Activated T-cell treated with anti-CD3 and anti-CD28 coated beads for 48 hours (primary cell): ENCODE data around the gene FBXL13.
"Not testable (repeated sequence)": the region's sequence is repeated elsewhere in the genome, so short reads cannot be mapped to it uniquely, and the experiment has no call there.

ENCODE experiments used
- DNase-seq: peaks from one replicate; pipeline ENCODE4 v3.0.0-alpha.2; 2020; ENCODE audit warnings: low read depth

Gene FBXL13

GRCh38 chr7:102817616-102818573, 256.7 kb downstream of the FBXL13 start:
- no peak for DNase-seq

DNA sequence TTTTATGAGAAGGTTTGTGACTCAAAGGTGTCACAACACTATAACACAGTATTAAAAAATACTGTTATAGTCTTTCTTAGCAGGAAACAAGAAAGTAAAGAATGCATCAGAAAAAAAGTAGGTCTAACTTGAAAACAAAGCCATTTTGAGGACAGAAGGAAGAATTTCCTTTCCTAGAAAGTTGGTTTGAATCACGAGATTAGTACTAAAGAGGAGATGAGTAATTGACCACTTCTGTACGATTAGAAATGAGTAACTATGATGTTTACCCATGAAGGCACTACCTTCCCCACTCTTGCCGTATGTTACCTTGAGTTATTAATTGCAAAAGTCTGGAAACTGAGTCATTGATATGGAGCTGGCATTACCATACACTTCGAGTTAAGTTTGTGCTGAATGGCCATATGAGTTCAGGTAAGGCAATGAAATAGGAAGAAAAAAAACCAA, 260.5 kb downstream of the FBXL13 start:
- DNase-seq = no peak

GRCh38 chr7:102813191-102814024, 261.2 kb downstream of the FBXL13 start:
- no peak for DNase-seq

DNA sequence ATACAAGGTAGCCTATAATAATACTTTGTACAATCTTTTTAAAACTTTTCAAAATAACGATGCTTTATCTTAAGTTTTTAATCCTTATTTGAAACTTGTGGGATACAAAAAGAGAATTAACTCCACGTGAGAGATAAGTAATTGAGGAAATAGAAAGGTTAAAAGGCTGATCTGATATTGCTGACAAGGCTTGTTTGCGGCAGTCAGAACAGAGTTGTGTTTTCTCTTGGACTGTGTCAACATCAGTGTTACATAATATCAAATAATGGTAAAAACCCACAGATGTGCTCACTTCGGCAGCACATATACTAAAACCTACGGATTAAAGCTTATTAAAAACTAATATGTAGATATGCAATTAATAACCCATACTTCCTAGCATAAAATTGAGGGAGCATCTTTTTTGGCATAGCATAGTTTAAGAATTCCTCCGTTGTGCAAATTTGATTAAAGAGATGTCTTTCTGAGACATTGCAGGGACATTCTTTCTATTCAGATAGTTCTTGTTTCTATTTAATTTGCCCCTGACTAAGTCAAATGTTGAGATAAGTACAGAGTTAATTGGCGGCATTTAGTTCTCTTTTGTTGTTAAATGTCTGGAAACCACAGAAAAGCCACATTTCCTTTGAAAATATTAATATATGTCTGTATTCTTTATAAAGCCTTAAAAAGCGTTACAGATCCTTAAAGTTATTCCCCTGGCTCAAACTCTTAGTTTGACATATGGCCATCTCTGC, 262.5 kb downstream of the FBXL13 start:
- no peak for DNase-seq

GRCh38 chr7:102810916-102811315, 263.7 kb downstream of the FBXL13 start:
- DNase-seq = no peak

DNA sequence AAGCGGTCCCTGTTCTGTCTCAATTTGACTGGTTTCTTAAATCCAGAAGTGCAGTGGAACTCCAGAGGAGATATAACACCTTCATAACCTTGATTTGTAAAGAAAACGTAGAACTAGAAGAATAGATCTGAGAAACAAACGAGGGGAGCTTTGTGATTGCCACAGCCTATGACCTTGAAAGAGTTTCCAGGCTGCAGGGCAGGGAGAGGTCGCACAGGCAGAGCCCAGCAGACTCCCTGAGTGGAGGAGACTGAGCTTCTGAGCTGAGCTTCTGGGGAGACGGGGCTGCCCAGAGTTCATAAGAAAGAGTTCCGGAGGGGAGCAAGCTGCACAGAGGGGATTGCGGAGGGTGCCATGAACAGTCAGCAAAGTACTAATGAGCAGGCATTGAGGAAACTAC, 268.0 kb downstream of the FBXL13 start:
- DNase-seq = no peak

DNA sequence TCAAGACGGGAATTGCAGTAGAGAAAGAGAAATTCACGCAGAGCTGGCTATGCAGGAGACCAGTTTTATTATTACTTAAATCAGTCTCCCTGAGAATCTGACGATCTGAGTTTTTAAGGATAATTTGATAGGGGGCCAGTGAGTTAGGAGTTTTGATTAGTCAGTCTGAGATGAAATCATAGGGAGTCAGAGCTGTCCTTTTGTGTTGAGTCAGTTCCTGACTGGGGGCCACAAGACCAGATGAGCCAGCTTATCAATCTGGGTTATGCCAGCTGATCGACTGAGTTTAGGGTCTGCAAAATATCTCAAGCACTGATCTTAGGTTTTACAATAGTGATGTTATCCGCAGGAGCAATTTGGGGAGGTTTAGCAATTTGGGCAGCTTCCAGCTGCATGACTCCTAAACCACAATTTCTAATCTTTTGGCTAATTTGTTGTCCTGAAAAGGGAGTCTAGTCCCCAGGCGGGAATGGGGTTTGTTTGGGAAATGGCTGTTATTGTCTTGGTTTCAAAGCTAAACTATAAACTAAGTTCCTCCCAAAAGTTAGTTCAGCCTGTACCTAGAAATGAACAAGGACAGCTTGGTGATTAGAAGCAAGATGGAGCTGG, 278.5 kb downstream of the FBXL13 start:
- DNase-seq = not testable (repeated sequence)

DNA sequence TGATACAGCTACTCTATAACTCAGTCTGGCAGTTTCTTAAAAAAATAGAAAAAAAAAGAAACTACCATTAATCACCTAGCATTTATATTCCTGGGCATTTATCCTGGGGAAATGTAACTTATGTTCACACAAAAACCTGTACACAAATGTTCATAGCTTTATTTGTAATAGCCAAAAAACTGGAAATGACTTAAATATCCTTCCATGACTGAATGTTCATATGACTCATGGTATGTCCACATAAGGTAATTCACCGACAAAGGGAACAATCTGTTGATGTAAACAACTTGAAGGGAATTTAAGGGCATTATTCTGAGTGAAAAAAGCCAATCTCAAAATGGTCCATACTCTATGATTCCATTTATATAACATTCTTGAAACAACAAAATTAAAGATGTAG, 280.0 kb downstream of the FBXL13 start:
- DNase-seq = not testable (repeated sequence)

- not testable (repeated sequence) for DNase-seq
Measured at GRCh38 chr7:102791831-102792230, 282.8 kb downstream of the FBXL13 start.

DNA sequence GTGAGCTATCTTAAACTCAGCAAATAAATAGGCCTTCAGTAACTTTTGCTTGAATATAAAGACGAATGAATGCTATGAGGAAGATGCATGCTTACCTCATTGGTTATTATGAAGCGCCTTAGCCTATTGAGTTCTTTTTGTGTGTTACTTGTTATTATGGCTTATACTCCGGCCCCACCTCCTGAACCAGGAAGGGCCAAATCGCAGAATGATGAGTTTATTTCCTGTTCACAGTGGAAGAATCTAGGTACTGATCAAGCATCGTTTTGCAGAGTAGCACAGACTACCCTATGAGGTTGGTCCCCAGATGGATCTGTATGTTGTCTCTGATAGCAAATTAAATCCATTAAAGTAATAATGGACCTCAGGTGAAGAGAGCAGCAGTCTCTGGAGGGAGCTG, 283.2 kb downstream of the FBXL13 start:
- DNase-seq = not testable (repeated sequence)

- DNase-seq = not testable (repeated sequence)
Measured at GRCh38 chr7:102790364-102791100, 284.1 kb downstream of the FBXL13 start.

- not testable (repeated sequence) for DNase-seq
Measured at GRCh38 chr7:102788770-102789169, 285.8 kb downstream of the FBXL13 start.

- DNase-seq = not testable (repeated sequence)
Measured at GRCh38 chr7:102780926-102781325, 293.7 kb downstream of the FBXL13 start.

- not testable (repeated sequence) for DNase-seq
Measured at GRCh38 chr7:102778663-102779062, 295.9 kb downstream of the FBXL13 start.

DNA sequence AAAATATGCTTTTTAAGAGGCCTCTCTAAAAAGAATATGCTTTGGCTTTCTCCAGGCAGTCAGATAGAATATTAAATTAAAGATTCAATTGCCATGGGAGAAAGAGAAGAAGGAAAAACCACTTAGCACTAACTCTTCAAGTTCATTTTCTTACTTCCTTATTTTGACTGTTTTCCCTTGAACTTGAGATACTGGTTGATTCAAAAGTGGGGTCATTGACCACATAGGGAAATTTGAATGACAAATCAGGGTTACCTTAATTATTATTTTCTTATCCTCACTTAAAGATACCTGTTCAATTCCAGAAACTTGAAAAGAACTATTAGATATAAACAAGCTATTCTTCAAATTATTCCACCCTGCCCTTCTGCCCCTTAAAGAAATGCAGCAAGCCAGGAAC, 298.4 kb downstream of the FBXL13 start:
- not testable (repeated sequence) for DNase-seq

- not testable (repeated sequence) for DNase-seq
Measured at GRCh38 chr7:102770467-102770866, 304.1 kb downstream of the FBXL13 start.

DNA sequence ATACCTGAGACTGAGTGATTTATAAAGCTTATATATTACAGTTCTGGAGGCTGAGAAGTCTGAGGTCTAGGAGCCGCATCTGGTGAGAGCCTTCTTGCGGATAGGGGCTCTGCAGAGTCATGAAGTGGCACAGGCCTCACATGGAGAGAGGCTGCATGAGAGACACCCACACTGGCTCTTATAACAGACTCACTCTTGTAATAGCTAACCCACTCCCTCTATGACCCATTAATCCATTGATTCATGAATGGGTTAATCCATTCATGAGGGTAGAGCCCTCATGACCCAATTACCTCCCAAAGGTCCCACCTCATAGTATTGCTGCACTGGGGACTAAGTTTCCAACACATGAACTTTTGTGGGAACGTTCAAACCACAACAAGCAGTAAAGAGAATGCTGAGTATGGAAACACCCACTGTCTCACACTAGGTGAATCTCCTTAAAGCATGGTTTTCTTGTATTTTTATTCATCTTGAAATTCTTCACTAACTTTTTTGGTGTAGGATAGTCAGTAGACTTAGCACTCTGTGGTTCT, 304.9 kb downstream of the FBXL13 start:
- DNase-seq = not testable (repeated sequence)

- not testable (repeated sequence) for DNase-seq
Measured at GRCh38 chr7:102763295-102763905, 311.2 kb downstream of the FBXL13 start.
